Astrocyte of the cerebellum (primary cell): Measurements from ENCODE around the gene OLFM3.

Source experiments
- DNase-seq: peaks from one replicate; pipeline ENCODE4 v3.0.0-alpha.2; 2011; ENCODE audit warnings: low read depth
- H3K4me3 ChIP-seq: 2 replicates; pipeline ENCODE4 v1.5.1; 2011; ENCODE audit warnings: mild to moderate bottlenecking, low read depth, low read length, moderate library complexity
- in situ Hi-C: cut with HindIII; loops from 2 replicates; pipeline ENCODE4 v1.10.0; 2017; ENCODE audit warnings: low sequenced_read_pairs
- TF ChIP-seq, protein P1 (sequence below): IDR thresholded peaks from 2 replicates; pipeline ENCODE4 v1.5.1; 2012; ENCODE audit warnings: low read length, low read depth, moderate library complexity, mild to moderate bottlenecking; ENCODE audit errors: missing control alignments

Gene OLFM3

GRCh38 chr1:101996825-101997465 lies at the start of gene OLFM3:
Gene OLFM3 (minus strand): TSS chr1:101996926.
- TF ChIP-seq, protein P1, sequence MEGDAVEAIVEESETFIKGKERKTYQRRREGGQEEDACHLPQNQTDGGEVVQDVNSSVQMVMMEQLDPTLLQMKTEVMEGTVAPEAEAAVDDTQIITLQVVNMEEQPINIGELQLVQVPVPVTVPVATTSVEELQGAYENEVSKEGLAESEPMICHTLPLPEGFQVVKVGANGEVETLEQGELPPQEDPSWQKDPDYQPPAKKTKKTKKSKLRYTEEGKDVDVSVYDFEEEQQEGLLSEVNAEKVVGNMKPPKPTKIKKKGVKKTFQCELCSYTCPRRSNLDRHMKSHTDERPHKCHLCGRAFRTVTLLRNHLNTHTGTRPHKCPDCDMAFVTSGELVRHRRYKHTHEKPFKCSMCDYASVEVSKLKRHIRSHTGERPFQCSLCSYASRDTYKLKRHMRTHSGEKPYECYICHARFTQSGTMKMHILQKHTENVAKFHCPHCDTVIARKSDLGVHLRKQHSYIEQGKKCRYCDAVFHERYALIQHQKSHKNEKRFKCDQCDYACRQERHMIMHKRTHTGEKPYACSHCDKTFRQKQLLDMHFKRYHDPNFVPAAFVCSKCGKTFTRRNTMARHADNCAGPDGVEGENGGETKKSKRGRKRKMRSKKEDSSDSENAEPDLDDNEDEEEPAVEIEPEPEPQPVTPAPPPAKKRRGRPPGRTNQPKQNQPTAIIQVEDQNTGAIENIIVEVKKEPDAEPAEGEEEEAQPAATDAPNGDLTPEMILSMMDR, result no peak
- H3K4me3 ChIP-seq, result no peak within 1 kb of the TSS
- DNase-seq, result no peak
- in situ Hi-C loops, result no loop called here

DNA sequence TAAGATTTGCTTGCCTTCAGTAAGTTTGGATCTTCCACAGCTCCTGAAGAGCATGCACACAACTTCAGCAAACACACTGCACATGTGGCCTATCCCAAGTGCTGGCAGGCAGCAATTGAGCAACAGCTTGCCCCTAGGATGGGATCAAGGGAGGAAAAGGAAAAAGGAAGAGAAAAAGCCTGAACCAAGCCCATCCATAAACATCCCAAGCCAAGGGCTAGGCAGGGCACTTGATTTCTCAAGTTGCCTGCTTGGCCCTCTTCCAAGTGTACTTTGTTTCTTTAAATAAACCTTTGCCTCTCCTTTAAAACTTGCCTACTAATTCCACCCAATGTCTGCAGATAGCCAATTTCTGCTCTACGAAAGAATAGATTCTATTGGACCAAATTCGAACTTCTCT lies 49.0 kb upstream of the OLFM3 start:
- in situ Hi-C loops, result no loop called here
- TF ChIP-seq, protein P1, result no peak
- no peak for DNase-seq
- H3K4me3 ChIP-seq, result no peak overlapping the region

DNA sequence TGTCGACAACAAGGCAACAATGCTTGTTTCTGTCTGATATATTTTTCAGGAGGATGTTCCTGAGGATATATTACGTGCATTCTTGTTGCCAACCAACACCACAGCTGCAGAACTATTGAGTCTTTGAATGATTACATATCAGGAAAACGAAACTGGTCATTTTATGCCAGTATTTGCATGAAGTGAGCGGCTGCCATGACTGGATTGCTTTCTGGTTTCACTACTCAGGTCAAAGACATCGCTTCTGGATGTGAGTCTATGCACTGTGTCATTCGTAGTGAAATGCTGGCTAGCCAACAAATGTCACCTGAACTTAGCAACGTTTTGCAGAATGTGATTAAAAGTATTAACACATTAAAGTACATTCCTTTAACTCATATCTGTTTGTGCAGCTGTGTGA lies 35.8 kb upstream of the OLFM3 start:
- TF ChIP-seq, protein P1, result no peak
- in situ Hi-C loops, result no loop called here
- no peak for DNase-seq
- H3K4me3 ChIP-seq, result no peak overlapping the region

DNA sequence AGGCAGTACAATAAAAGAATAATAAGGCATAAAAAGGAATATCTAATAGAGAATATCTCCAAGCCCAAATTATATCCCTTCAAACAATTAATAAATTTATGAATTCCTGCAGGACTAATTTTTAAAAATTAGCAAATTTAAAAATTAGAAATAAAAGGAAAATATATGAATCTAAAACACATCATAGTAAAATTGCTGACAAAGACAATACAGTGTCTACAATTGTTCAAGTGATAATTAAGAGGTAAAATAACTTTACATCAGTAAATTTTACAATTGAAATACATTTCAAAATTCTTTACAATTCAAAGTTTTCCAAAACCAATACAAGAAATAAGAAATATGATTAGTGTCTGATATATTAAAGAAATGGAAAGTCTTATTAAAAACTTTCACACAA lies 22.8 kb upstream of the OLFM3 start:
- no peak for DNase-seq
- in situ Hi-C loops, result no loop called here
- TF ChIP-seq, protein P1, result no peak

DNA sequence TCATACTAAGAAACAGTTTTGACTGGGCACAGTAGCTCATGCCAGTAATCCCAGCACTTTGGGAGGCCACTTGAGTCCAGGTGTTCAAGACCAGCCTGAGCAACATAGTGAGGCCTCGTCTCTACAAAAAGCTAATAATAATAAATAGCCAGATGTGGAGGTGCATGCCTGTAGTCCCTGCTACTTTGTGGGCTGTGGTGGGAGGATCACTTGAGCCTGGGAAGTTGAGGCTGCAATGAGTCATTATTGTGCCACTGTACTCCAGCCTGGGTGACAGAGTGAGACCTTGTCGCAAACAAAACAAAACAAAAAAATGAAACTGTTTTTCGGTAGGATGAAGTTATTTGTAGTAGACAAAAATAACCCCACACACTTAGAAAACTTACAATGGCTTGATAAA lies 19.0 kb upstream of the OLFM3 start:
- in situ Hi-C loops, result no loop called here
- no peak overlapping the region for H3K4me3 ChIP-seq
- no peak for DNase-seq
- TF ChIP-seq, protein P1, result no peak

More for the DNA sequence above, 22.8 kb upstream of the OLFM3 start:
- H3K4me3 ChIP-seq, result no peak overlapping the region

DNA sequence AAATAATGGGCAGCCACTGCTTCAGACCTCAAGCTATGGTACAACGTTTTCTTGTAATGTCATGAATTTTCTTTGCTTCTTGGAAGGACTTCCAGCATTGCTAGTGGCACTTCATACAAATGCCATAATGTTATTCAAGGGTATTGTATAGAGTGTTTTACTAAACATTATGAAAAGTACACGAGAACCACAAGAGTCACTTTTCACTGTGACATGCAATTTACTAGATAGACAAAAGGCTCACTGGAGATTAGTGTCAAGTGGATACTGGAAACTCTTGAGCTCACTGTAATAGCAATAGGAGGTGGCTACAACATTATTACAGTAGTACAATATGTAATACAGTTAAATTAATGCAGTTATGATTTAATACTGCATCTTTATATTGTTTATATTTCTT lies 5.3 kb upstream of the OLFM3 start:
- TF ChIP-seq, protein P1, result no peak
- no peak overlapping the region for H3K4me3 ChIP-seq
- in situ Hi-C loops, result no loop called here
- no peak for DNase-seq
